GM19351 (cell line): ENCODE measurements around the gene LGALSL.

Experiments
- ATAC-seq: cut with Tn5 transposase; IDR thresholded peaks from one replicate; pipeline ENCODE4 v1.9.1; 2021; ENCODE audit warnings: mild to moderate bottlenecking, moderate library complexity; ENCODE audit not compliant: unreplicated experiment

LGALSL gene

GRCh38 chr2:64453770-64454385, at the start of gene LGALSL:
Gene LGALSL, plus strand, starts transcription at chr2:64454162. Its CDS starts 384 bp downstream, at chr2:64454546.
- peak; percentile 71 for ATAC-seq

GRCh38 chr2:64404743-64405142, 49.2 kb upstream of the LGALSL start:
- ATAC-seq: no peak

GRCh38 chr2:64405581-64406406, 48.2 kb upstream of the LGALSL start:
- no peak for ATAC-seq

GRCh38 chr2:64406407-64406774, 47.6 kb upstream of the LGALSL start:
- no peak for ATAC-seq

GRCh38 chr2:64408031-64408430, 45.9 kb upstream of the LGALSL start:
- no peak for ATAC-seq

- ATAC-seq: no peak
Observed at GRCh38 chr2:64410671-64411070, 43.3 kb upstream of the LGALSL start.

- no peak for ATAC-seq
Observed at GRCh38 chr2:64412671-64413070, 41.3 kb upstream of the LGALSL start.

GRCh38 chr2:64414736-64415435, 39.1 kb upstream of the LGALSL start:
- no peak for ATAC-seq

GRCh38 chr2:64417624-64418023, 36.3 kb upstream of the LGALSL start:
- ATAC-seq: no peak

GRCh38 chr2:64419596-64420165, 34.3 kb upstream of the LGALSL start:
- no peak for ATAC-seq

- ATAC-seq: no peak
Observed at GRCh38 chr2:64420677-64421076, 33.3 kb upstream of the LGALSL start.

GRCh38 chr2:64421201-64421600, 32.8 kb upstream of the LGALSL start:
- no peak for ATAC-seq

- ATAC-seq: no peak
Observed at GRCh38 chr2:64422466-64422865, 31.5 kb upstream of the LGALSL start.

- no peak for ATAC-seq
Observed at GRCh38 chr2:64423303-64423702, 30.7 kb upstream of the LGALSL start.

- no peak for ATAC-seq
Observed at GRCh38 chr2:64424416-64424987, 29.5 kb upstream of the LGALSL start.

GRCh38 chr2:64426183-64426952, 27.6 kb upstream of the LGALSL start:
- no peak for ATAC-seq

GRCh38 chr2:64434039-64434657, 19.8 kb upstream of the LGALSL start:
- ATAC-seq: no peak

GRCh38 chr2:64437883-64438282, 16.1 kb upstream of the LGALSL start:
- no peak for ATAC-seq

- ATAC-seq: no peak
Observed at GRCh38 chr2:64439194-64439593, 14.8 kb upstream of the LGALSL start.

- ATAC-seq: no peak
Observed at GRCh38 chr2:64440843-64441242, 13.1 kb upstream of the LGALSL start.
